Measurements from ENCODE around the gene ATXN2.
"Not testable (repeated sequence)": the region's sequence is repeated elsewhere in the genome, so short reads cannot be mapped to it uniquely, and the experiment has no call there.

Gene ATXN2

DNA sequence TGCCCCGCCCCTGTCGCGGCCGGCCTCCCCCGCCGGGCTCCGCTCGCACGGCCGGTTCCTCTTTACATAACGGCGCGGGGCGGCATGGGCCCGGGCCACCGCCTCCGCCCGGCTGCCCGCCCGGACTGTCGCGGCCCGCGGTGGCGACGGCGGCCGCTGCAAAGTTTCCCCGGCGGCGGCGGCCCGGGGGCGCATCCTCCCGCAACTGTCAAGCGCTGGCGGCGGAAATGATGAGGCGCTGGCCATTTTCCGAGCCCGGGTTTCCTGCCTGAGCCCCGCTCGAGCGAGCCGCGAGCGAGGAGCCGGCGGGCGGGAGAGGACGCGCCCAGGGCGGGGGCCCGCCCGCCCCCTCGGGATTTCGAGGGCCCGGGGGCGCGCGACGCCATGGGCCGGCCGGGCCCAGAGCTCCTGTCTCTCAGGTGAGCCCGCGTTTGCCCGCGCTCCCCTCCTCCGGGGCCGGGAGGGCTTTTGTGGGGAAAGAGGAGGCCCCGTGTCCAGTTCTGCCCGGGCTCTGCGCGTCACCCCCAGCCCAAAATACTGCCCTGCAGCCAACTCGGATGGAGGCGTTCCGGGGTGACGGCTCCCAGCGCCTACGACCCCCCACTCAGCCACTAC, 193.1 kb downstream of the ATXN2 start, which contains the start of gene SH2B3:
Gene SH2B3, plus strand, starts transcription at position 65 of the 615 bp plus-strand sequence. CDS start 12,223 bp downstream, outside the sequence.
- TF ChIP-seq EZH2 (optimal IDR thresholded peaks at IDR 0.05; ENCODE audit: low read depth, low read length) (no peak), EZH2phosphoT487 (IDR thresholded peaks at IDR 0.05; ENCODE audit: low read length) (no peak)
- TF ChIP-seq, protein P1, sequence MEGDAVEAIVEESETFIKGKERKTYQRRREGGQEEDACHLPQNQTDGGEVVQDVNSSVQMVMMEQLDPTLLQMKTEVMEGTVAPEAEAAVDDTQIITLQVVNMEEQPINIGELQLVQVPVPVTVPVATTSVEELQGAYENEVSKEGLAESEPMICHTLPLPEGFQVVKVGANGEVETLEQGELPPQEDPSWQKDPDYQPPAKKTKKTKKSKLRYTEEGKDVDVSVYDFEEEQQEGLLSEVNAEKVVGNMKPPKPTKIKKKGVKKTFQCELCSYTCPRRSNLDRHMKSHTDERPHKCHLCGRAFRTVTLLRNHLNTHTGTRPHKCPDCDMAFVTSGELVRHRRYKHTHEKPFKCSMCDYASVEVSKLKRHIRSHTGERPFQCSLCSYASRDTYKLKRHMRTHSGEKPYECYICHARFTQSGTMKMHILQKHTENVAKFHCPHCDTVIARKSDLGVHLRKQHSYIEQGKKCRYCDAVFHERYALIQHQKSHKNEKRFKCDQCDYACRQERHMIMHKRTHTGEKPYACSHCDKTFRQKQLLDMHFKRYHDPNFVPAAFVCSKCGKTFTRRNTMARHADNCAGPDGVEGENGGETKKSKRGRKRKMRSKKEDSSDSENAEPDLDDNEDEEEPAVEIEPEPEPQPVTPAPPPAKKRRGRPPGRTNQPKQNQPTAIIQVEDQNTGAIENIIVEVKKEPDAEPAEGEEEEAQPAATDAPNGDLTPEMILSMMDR (IDR thresholded peaks at IDR 0.05; ENCODE audit: low read length) = no peak
- Histone ChIP-seq H2AFZ (ENCODE audit: low read length) (0 out of 2 replicates have a peak within 1 kb of the TSS, but pooled peaks have one; percentile 45), H3K4me2 (ENCODE audit: low read depth, low read length) (peak within 1 kb of the TSS; percentile 77), H4K20me1 (ENCODE audit: insufficient read depth, low read length) (no peaks in the 10 kb centered on the region), H3K27ac (ENCODE audit: low read length) (no peak within 1 kb of the TSS), H3K36me3 (replicated peaks; ENCODE audit: insufficient read depth, low read length) (no peaks in the 10 kb centered on the region), H3K9me3 (replicated peaks; ENCODE audit: insufficient read depth, low read length) (no peaks in the 10 kb centered on the region), H3K79me2 (ENCODE audit: low read length) (peaks cover 47% of the 10 kb centered on the region), H3K4me3 (ENCODE audit: low read length) (peak within 1 kb of the TSS; percentile 85), H3F3A (ENCODE audit: insufficient read depth, low read length) (peaks cover 18% of the 10 kb centered on the region), H3K9ac (ENCODE audit: low read length) (peak within 1 kb of the TSS; percentile 69), H3K4me1 (ENCODE audit: low read length) (peaks cover 14% of the 10 kb centered on the region), H3K9me2 (replicated peaks; ENCODE audit: insufficient read depth, low read length) (no peaks in the 10 kb centered on the region), H3K27me3 (replicated peaks; ENCODE audit: insufficient read depth, low read length) (no peaks in the 10 kb centered on the region)
- no peak for DNase-seq

DNA sequence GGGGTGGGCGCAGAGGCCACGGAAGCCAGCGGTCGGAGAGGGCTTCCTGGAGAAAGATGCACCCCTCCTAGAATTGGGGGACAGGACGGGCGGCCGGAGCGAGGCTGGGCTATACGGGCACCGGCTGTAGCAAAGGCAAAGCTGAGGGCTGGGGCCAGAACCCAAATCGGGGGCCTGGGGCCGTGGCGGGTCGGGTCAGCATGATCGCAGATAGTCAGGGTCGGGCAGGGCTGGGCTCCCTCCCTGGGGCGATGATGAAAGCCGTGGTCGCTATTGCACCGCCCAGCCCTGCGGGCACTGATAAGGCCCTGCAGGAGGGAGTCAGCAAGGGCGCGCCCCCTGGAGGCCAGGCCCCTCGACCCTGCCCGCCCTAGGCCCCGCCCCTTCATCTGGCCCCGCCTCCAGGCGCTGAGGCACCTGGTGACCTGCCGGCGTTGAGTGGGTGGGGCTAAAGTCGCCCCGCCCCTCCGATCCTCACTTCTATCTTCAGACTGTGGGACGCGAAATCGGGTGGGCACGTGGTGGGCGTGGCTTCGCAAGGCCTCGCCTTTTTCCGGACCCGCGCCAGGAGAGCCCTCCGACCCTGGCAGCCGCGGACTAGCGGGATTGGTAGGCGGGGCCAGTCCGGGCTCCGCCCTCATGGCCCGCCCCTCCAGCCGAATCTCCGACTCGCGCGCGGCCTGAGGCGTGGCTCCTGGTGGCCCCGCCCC, 193.8 kb downstream of the ATXN2 start:
- no peaks in the 10 kb centered on the region for H3K36me3 ChIP-seq (replicated peaks; ENCODE audit: insufficient read depth, low read length)
- H3K79me2 ChIP-seq (ENCODE audit: low read length) = peaks cover 42% of the 10 kb centered on the region
- H3K9ac ChIP-seq (ENCODE audit: low read length) = peak overlapping the region; percentile 50; the same call in 1 of the 2 replicates
- peak overlapping the region; percentile 53 for H3K4me3 ChIP-seq (ENCODE audit: low read length)
- TF ChIP-seq, protein P1 (IDR thresholded peaks at IDR 0.05; ENCODE audit: low read length) = peak; percentile 21; the same call in 1 of the 2 replicates
- no peak for TF ChIP-seq EZH2 (optimal IDR thresholded peaks at IDR 0.05; ENCODE audit: low read depth, low read length)
- peaks cover 14% of the 10 kb centered on the region for H3K4me1 ChIP-seq (ENCODE audit: low read length)
- H3K9me3 ChIP-seq (replicated peaks; ENCODE audit: insufficient read depth, low read length) = no peaks in the 10 kb centered on the region
- no peaks in the 10 kb centered on the region for H4K20me1 ChIP-seq (ENCODE audit: insufficient read depth, low read length)
- H3K9me2 ChIP-seq (replicated peaks; ENCODE audit: insufficient read depth, low read length) = no peaks in the 10 kb centered on the region
- H3K27me3 ChIP-seq (replicated peaks; ENCODE audit: insufficient read depth, low read length) = no peaks in the 10 kb centered on the region
- H3K4me2 ChIP-seq (ENCODE audit: low read depth, low read length) = peak overlapping the region; percentile 57; the same call in 1 of the 2 replicates
- H3F3A ChIP-seq (ENCODE audit: insufficient read depth, low read length) = peaks cover 18% of the 10 kb centered on the region
- 0 out of 2 replicates have a peak overlapping the region, but pooled peaks have one; percentile 45 for H2AFZ ChIP-seq (ENCODE audit: low read length)
- no peak overlapping the region for H3K27ac ChIP-seq (ENCODE audit: low read length)
- DNase-seq = peak; percentile 91

DNA sequence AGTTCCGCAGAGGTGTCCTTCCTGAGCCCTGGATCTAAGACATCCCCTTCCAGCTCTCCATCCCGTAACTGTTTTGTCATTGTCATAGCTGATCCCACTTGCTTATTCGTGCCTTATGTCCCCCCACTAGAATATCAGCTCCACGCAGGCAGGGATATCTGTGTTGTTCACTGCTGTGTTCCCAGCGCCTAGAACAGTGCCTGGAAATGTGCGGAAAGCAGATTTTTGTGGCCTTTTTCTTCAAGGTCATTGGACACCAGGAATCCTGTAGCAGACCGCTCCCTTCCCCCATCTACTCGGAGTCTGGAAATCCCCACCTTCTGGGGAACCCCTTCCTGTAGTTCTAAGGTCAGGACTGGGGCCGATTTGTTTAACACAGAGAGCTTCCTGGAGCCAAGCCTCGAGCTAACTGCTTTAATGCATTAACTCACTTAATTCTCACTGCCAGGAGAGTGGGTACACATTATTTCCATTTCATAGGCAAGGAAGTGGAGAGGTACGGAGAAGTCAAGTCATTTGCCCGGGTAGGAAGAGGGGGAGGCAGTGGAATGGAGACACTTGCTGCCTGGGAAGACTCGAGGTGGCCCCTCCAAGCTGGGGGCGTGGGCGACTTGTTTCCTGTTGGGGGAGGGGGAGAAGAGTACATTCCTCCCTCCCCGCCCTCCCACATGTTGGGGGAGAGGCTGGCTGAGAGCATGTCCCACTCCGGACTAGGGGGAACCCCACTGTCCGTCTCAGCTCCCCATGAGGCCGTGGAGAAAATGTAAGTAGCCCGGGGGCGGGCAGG, 194.6 kb downstream of the ATXN2 start:
- no peak overlapping the region for H3K27ac ChIP-seq (ENCODE audit: low read length)
- no peak for DNase-seq

DNA sequence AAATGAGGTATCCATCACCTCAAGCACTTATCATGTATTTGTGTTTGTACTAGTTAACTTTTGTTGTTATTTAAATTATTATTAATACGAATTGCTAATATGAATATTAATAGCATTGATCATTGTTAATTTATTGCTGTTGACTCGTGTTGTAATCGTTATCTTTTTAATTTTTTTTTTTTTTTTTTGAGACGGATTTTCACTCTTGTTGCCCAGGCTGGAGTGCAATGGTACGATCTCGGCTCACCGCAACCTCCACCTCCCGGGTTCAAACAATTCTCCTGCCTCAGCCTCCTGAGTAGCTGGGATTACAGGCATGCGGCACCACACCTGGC, 196.7 kb downstream of the ATXN2 start:
- H3K9ac ChIP-seq (ENCODE audit: low read length) = not testable (repeated sequence)

More for the DNA sequence above, 194.6 kb downstream of the ATXN2 start:
- Histone ChIP-seq H3K9me2 (replicated peaks; ENCODE audit: insufficient read depth, low read length) (no peaks in the 10 kb centered on the region), H3K79me2 (ENCODE audit: low read length) (peaks cover 34% of the 10 kb centered on the region), H3F3A (ENCODE audit: insufficient read depth, low read length) (peaks cover 18% of the 10 kb centered on the region), H3K9me3 (replicated peaks; ENCODE audit: insufficient read depth, low read length) (no peaks in the 10 kb centered on the region), H3K4me2 (ENCODE audit: low read depth, low read length) (peak overlapping the region; percentile 57; the same call in 1 of the 2 replicates), H3K9ac (ENCODE audit: low read length) (peak overlapping the region; percentile 50; the same call in 1 of the 2 replicates), H3K27me3 (replicated peaks; ENCODE audit: insufficient read depth, low read length) (no peaks in the 10 kb centered on the region), H3K36me3 (replicated peaks; ENCODE audit: insufficient read depth, low read length) (no peaks in the 10 kb centered on the region), H3K4me1 (ENCODE audit: low read length) (peaks cover 14% of the 10 kb centered on the region), H3K4me3 (ENCODE audit: low read length) (peak overlapping the region; percentile 53), H2AFZ (ENCODE audit: low read length) (0 out of 2 replicates have a peak overlapping the region, but pooled peaks have one; percentile 45), H4K20me1 (ENCODE audit: insufficient read depth, low read length) (no peaks in the 10 kb centered on the region)
- TF ChIP-seq EZH2 (optimal IDR thresholded peaks at IDR 0.05; ENCODE audit: low read depth, low read length) (no peak), EZH2phosphoT487 (IDR thresholded peaks at IDR 0.05; ENCODE audit: low read length) (no peak)
- TF ChIP-seq, protein P1 (IDR thresholded peaks at IDR 0.05; ENCODE audit: low read length) = no peak

More for the DNA sequence above, 196.7 kb downstream of the ATXN2 start:
- peaks cover 14% of the 10 kb centered on the region for H3K79me2 ChIP-seq (ENCODE audit: low read length)
- not testable (repeated sequence) for H3K9me3 ChIP-seq (replicated peaks; ENCODE audit: insufficient read depth, low read length); H3K36me3 ChIP-seq (replicated peaks; ENCODE audit: insufficient read depth, low read length); H3K27ac ChIP-seq (ENCODE audit: low read length); H3K4me2 ChIP-seq (ENCODE audit: low read depth, low read length); DNase-seq; H3K27me3 ChIP-seq (replicated peaks; ENCODE audit: insufficient read depth, low read length); H2AFZ ChIP-seq (ENCODE audit: low read length); H3K4me3 ChIP-seq (ENCODE audit: low read length); H3K9me2 ChIP-seq (replicated peaks; ENCODE audit: insufficient read depth, low read length); H4K20me1 ChIP-seq (ENCODE audit: insufficient read depth, low read length)
- peaks cover 18% of the 10 kb centered on the region for H3F3A ChIP-seq (ENCODE audit: insufficient read depth, low read length)
- peaks cover 14% of the 10 kb centered on the region for H3K4me1 ChIP-seq (ENCODE audit: low read length)

Measured in MM.1S (cell line).